ENCODE results near the gene MINDY4. TPM values are rescaled to one million over a fixed set of nuclear protein-coding genes. Genes with fewer than 3 reads are reported as not detected.

MINDY4 gene
- total RNA-seq, 6 donors from 2014 or later = 7.7 to 43.0 (median 19.4) TPM

DNA sequence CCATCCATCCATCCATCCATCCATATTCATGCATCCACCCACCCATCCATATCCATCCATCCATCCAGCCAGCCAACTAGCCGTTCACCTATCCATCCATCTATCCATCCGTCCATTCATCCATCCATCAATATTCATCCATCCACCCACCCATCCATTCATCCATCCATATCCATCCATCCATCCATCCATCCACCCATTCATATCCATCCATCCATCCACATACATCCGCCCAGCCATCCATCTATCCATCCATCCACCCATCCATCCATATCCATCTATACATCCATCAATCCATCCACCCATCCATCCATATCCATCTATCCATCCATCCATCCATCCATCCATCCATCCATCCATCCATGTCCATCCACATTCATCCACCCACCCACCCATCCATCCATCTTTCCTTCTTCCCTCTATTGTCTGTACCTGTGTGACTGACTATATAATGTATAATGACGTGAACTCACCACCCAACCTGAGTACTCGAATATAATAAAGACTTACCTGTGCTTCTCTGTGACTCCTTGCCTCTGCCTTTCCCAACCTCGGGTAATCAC lies 16.8 kb upstream of the MINDY4 start:
- 90 to 92% methylated on average over 6 of the region's 6 CpGs for WGBS, 2 donors
- Histone ChIP-seq H3K36me3 (peaks cover 0 to 15% (median 0%) of the 10 kb centered on the region in 4 donors), H3K27me3 (no peaks in the 10 kb centered on the region), H3K4me1 (peaks cover 21 to 48% (median 35%) of the 10 kb centered on the region in 4 donors), H3K4me3 (peak overlapping the region in 3 of 4 donors; percentile 45 to 57 (median 55)), H3K27ac (peak overlapping the region; percentile 77 to 88 (median 84)), H3K9me3 (no peaks in the 10 kb centered on the region)
- no peak for ATAC-seq (ENCODE audit: low FRiP score in 2 of 2)
- no peak for TF ChIP-seq POLR2A (IDR thresholded peaks at IDR 0.05)
- no peak for TF ChIP-seq EP300 (IDR thresholded peaks at IDR 0.05)
- TF ChIP-seq, protein P1, sequence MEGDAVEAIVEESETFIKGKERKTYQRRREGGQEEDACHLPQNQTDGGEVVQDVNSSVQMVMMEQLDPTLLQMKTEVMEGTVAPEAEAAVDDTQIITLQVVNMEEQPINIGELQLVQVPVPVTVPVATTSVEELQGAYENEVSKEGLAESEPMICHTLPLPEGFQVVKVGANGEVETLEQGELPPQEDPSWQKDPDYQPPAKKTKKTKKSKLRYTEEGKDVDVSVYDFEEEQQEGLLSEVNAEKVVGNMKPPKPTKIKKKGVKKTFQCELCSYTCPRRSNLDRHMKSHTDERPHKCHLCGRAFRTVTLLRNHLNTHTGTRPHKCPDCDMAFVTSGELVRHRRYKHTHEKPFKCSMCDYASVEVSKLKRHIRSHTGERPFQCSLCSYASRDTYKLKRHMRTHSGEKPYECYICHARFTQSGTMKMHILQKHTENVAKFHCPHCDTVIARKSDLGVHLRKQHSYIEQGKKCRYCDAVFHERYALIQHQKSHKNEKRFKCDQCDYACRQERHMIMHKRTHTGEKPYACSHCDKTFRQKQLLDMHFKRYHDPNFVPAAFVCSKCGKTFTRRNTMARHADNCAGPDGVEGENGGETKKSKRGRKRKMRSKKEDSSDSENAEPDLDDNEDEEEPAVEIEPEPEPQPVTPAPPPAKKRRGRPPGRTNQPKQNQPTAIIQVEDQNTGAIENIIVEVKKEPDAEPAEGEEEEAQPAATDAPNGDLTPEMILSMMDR (IDR thresholded peaks at IDR 0.05) = no peak
- no peak for TF ChIP-seq POLR2AphosphoS5 (IDR thresholded peaks at IDR 0.05)
- DNase-seq = no peak

DNA sequence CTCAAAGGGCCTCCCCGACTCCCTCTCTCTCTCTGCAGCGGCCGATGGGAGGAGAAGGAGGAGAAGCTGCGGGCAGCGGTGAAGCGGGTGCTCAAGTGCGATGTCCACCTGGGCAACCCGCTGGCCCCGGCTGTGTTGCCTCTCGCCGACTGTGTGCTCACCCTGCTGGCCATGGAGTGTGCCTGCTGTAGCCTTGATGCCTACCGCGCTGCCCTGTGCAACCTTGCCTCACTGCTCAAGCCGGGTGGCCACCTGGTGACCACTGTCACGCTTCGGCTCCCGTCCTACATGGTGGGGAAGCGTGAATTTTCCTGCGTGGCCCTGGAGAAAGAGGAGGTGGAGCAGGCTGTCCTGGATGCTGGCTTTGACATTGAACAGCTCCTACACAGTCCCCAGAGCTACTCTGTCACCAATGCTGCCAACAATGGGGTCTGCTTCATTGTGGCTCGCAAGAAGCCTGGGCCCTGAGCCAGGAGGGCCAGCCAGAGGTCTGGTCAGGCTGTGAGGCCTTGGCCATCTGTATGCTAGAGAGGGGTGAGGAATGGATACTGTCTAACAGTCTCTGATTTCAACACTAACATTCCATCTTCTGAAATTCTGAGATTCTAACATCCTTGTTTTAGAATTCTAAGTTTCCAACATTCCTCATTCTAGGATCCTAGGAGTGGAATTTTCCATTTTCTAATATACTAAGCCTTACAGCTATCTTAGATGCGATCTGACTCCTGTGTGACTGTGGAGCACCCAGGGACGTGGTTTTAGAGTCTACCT lies 15.6 kb upstream of the MINDY4 start:
- Histone ChIP-seq H3K4me3 (peak overlapping the region in 3 of 4 donors; percentile 45 to 57 (median 55)), H3K4me1 (peaks cover 21 to 38% (median 30%) of the 10 kb centered on the region in 4 donors), H3K27ac (peak overlapping the region; percentile 26 to 88 (median 70)), H3K9me3 (no peaks in the 10 kb centered on the region), H3K27me3 (no peaks in the 10 kb centered on the region), H3K36me3 (peaks cover 0 to 15% (median 0%) of the 10 kb centered on the region in 4 donors)
- 69 to 86% methylated on average over 16 to 22 of the region's 22 CpGs for WGBS, 2 donors
- DNase-seq = peak in 1 of 2 donors; percentile 65
- TF ChIP-seq, protein P1 (IDR thresholded peaks at IDR 0.05) = no peak
- TF ChIP-seq POLR2AphosphoS5 (IDR thresholded peaks at IDR 0.05) = peak in 1 of 2 donors; percentile 35
- no peak for TF ChIP-seq POLR2A (IDR thresholded peaks at IDR 0.05)
- TF ChIP-seq EP300 (IDR thresholded peaks at IDR 0.05) = no peak
- ATAC-seq (ENCODE audit: low FRiP score in 2 of 2) = no peak

DNA sequence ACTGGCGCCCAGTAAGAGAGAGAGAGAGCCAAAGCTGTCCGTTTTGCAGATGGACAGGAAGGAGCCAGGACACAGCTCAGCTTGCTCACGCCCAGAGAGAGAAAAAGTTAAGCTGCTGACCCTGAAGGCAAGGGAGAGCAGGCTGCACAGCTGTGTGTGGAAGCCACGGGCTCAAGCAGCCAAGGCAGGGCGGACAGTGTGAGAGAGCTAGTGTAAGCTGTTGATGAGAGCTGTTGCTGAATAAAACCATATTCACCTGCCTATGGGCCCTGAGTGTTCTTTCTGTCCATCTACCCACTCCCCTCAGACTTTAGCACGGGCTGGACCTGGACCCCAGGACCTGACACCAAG lies 13.9 kb upstream of the MINDY4 start:
- Histone ChIP-seq H3K4me1 (peaks cover 15 to 27% (median 24%) of the 10 kb centered on the region in 4 donors), H3K9me3 (no peaks in the 10 kb centered on the region), H3K4me3 (peak overlapping the region in 1 of 4 donors; percentile 9), H3K36me3 (peaks cover 0 to 15% (median 0%) of the 10 kb centered on the region in 4 donors), H3K27me3 (no peaks in the 10 kb centered on the region), H3K27ac (peak overlapping the region; percentile 6 to 59 (median 52))
- WGBS, 2 donors = 65 to 76% methylated on average over 6 of the region's 6 CpGs
- TF ChIP-seq, protein P1 (IDR thresholded peaks at IDR 0.05) = no peak
- TF ChIP-seq EP300 (IDR thresholded peaks at IDR 0.05) (no peak), POLR2A (IDR thresholded peaks at IDR 0.05) (no peak), POLR2AphosphoS5 (IDR thresholded peaks at IDR 0.05) (no peak)
- no peak for DNase-seq
- no peak for ATAC-seq (ENCODE audit: low FRiP score in 2 of 2)

DNA sequence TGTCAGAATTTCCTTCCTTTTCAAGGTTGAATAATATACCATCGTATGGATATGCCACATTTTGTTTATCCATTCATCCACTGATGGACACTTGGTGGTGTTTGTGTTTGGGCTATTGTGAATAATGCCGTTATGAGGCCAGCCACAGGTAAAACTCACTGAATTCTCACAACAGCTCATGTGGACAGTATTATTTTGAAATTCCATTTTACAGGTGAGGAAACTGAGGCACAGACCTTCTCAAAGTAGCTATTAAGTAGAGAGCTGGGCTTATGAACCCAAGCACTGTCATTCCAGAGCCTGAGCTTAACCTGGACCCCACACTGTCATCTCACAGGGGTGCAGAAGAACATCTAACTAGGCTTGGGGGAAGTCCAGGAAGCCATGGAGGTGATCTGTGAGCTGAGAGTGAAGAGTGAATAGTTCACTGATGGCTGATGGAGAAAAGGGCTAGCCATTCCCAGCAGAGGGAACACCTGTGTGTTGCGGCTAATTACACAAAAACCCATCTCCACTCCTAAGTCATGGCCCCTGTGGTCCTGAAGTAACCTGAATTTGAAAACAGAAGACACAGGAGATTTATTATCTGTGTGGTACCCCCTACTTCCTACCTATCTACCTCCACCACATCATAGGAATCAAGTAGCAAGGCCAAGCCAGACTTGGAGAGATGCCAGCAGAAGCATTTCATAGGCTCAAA lies 10.6 kb upstream of the MINDY4 start:
- TF ChIP-seq, protein P1 (IDR thresholded peaks at IDR 0.05) = no peak
- TF ChIP-seq POLR2A (IDR thresholded peaks at IDR 0.05) (no peak), EP300 (IDR thresholded peaks at IDR 0.05) (no peak)
- ATAC-seq (ENCODE audit: low FRiP score in 2 of 2) = no peak
- H3K36me3 ChIP-seq = no peaks in the 10 kb centered on the region
- peak overlapping the region in 3 of 4 donors; percentile 5 to 48 (median 40) for H3K27ac ChIP-seq
- no peak for DNase-seq
- H3K4me1 ChIP-seq = peaks cover 31 to 44% (median 36%) of the 10 kb centered on the region in 4 donors
- H3K4me3 ChIP-seq = no peak overlapping the region
- no peaks in the 10 kb centered on the region for H3K27me3 ChIP-seq
- WGBS, 2 donors = 95 to 96% methylated on average over 3 of the region's 3 CpGs
- no peaks in the 10 kb centered on the region for H3K9me3 ChIP-seq
